GM12878 (cell line): Measurements from ENCODE around the gene NOTCH1. TPM values are rescaled to one million over a fixed set of nuclear protein-coding genes. Genes with fewer than 3 reads are reported as not detected.
A peak's percentile ranks its signal among the peaks of the same experiment; 100 is the strongest.

Source experiments
- ATAC-seq: fragments of 200-7000 bp; cut with Tn5 transposase; 3 replicates; pipeline ENCODE4 v1.9.1; 2020; ENCODE audit warnings: mild to moderate bottlenecking, moderate library complexity
- BruUV-seq: library from RNA; stranded (reverse); fragments of 400-500 nt; replicated peaks from 2 replicates; lab custom pipeline; 2021; lab: Mats Ljungman, UMichigan
- CTCF ChIA-PET: fragments of 300-600 bp; sonication (Branson Sonifier 250); formaldehyde crosslinking; extraction: SDS; loops from one replicate; lab custom pipeline; 2021; ENCODE audit warnings: inconsistent platforms; lab: Yijun Ruan, JAX
- POLR2A ChIA-PET: fragments of 350-600 bp; formaldehyde crosslinking; extraction: SDS; loops from one replicate; lab custom pipeline; 2021; ENCODE audit warnings: inconsistent platforms; lab: Charles Lee
- RAD21 ChIA-PET: fragments of 300-600 bp; sonication (Branson Sonifier 250); formaldehyde crosslinking; loops from one replicate; lab custom pipeline; 2023; ENCODE audit warnings: antibody characterized with exemption; ENCODE audit not compliant: unreplicated experiment; lab: Charles Lee
- SMC1A ChIA-PET: fragments of 300-600 bp; sonication (Branson Sonifier 250); formaldehyde crosslinking; loops from one replicate; lab custom pipeline; 2023; ENCODE audit not compliant: unreplicated experiment, uncharacterized antibody; lab: Charles Lee
- DNase-seq: peaks from one replicate; pipeline ENCODE4 v3.0.0-alpha.2; 2011; ENCODE audit warnings: low read depth, low spot score
- FAIRE-seq: peaks from 3 replicates; lab custom pipeline; 2011; peaks lifted over from hg19 to GRCh38; lab: Jason Lieb, UNC
- H2AFZ ChIP-seq: 2 replicates; pipeline ENCODE4 v1.6.0; 2011; ENCODE audit warnings: low read depth, low read length, control low read depth; ENCODE audit not compliant: control insufficient read depth
- H3K27ac ChIP-seq: 2 replicates; pipeline ENCODE4 v1.5.1; 2011; ENCODE audit warnings: control low read depth; ENCODE audit not compliant: control insufficient read depth, insufficient read depth
- H3K27me3 ChIP-seq, 2 experiments: replicated peaks in 1 of 2; 2 replicates each; pipeline versions ENCODE4 v1.6.0 to v1.6.1; 2011; ENCODE audit warnings: low read length in 1 of 2; ENCODE audit not compliant: control insufficient read depth in 2 of 2, insufficient read depth in 2 of 2
- H3K36me3 ChIP-seq, 2 experiments: 2 replicates each; pipeline ENCODE4 v1.5.1; 2011; ENCODE audit warnings: low read length in 1 of 2; ENCODE audit not compliant: control insufficient read depth in 2 of 2, insufficient read depth in 2 of 2
- H3K4me1 ChIP-seq: 2 replicates; pipeline ENCODE4 v1.6.1; 2011; ENCODE audit warnings: mild to moderate bottlenecking, low read length, moderate library complexity, mixed read lengths; ENCODE audit not compliant: control insufficient read depth, insufficient read depth
- H3K4me2 ChIP-seq: 2 replicates; pipeline ENCODE4 v1.6.0; 2011; ENCODE audit warnings: control low read depth; ENCODE audit not compliant: control insufficient read depth, insufficient read depth
- H3K4me3 ChIP-seq: fragments of 200-600 bp; sonication (generic); 2 replicates; pipeline ENCODE4 v1.5.1; 2016
- H3K79me2 ChIP-seq: 2 replicates; pipeline ENCODE4 v1.6.0; 2011; ENCODE audit warnings: low read length; ENCODE audit not compliant: control insufficient read depth, insufficient read depth
- H3K9ac ChIP-seq: 2 replicates; pipeline ENCODE4 v1.8.0; 2011; ENCODE audit warnings: low read length, control low read depth, mixed read lengths; ENCODE audit not compliant: control insufficient read depth, insufficient read depth
- H3K9me3 ChIP-seq: replicated peaks from 3 replicates; pipeline ENCODE4 v1.5.1; 2011; ENCODE audit warnings: mild to moderate bottlenecking, low read length; ENCODE audit not compliant: control insufficient read depth, insufficient read depth
- H4K20me1 ChIP-seq: 2 replicates; pipeline ENCODE4 v1.6.0; 2011; ENCODE audit not compliant: control insufficient read depth, insufficient read depth
- DPF2 ChIP-seq: fragments of 450-650 bp; IDR thresholded peaks from 2 replicates; pipeline ENCODE4 v1.6.1; 2017; ENCODE audit warnings: mild to moderate bottlenecking
- EGR1 ChIP-seq, 2 experiments: IDR thresholded peaks; 1 replicate in 1 of 2; 2 replicates in 1 of 2; pipeline ENCODE4 v1.6.1; 2011 to 2012; ENCODE audit warnings: low read depth in 2 of 2, low read length in 2 of 2, borderline replicate concordance in 1 of 2, mild to moderate bottlenecking in 1 of 2, moderate library complexity in 1 of 2
- EP300 ChIP-seq, 2 experiments: fragments of 150-350 bp in 1 of 2; IDR thresholded peaks; 2 replicates each; pipeline ENCODE4 v1.6.1; 2011 to 2012; ENCODE audit warnings: low read depth in 2 of 2, low read length in 2 of 2, borderline replicate concordance in 1 of 2, improper control_type of control experiment in 1 of 2, inconsistent platforms in 1 of 2; ENCODE audit not compliant: control insufficient read depth in 1 of 2
- HDAC6 ChIP-seq: fragments of 200-600 bp; sonication (generic); IDR thresholded peaks from one replicate; pipeline ENCODE4 v1.8.0; 2017; ENCODE audit warnings: antibody characterized with exemption; ENCODE audit not compliant: unreplicated experiment
- IKZF2 ChIP-seq, 2 experiments: fragments of 450-650 bp; IDR thresholded peaks; 2 replicates each; pipeline ENCODE4 v1.6.1; 2017; ENCODE audit warnings: mild to moderate bottlenecking in 2 of 2, moderate library complexity in 2 of 2
- KLF5 ChIP-seq: fragments of 450-650 bp; IDR thresholded peaks from 2 replicates; pipeline ENCODE4 v1.6.1; 2014; ENCODE audit warnings: mild to moderate bottlenecking; ENCODE audit not compliant: partially characterized antibody
- MTA3 ChIP-seq: IDR thresholded peaks from 2 replicates; pipeline ENCODE4 v1.6.1; 2012; ENCODE audit warnings: low read length, inconsistent platforms, borderline replicate concordance
- MYB ChIP-seq: fragments of 150-350 bp; IDR thresholded peaks from 2 replicates; pipeline ENCODE4 v1.6.1; 2014; ENCODE audit warnings: mild to moderate bottlenecking, low read depth, low read length, borderline replicate concordance
- SIN3A ChIP-seq: IDR thresholded peaks from 2 replicates; pipeline ENCODE4 v1.6.1; 2012; ENCODE audit warnings: low read depth, low read length, improper control_type of control experiment
- SP1 ChIP-seq: IDR thresholded peaks from one replicate; pipeline ENCODE4 v1.6.1; 2011; ENCODE audit warnings: low read depth, low read length
- SRF ChIP-seq, 2 experiments: IDR thresholded peaks; 2 replicates each; pipeline ENCODE4 v1.6.1; 2011; ENCODE audit warnings: low read depth in 2 of 2, low read length in 2 of 2, mild to moderate bottlenecking in 1 of 2, moderate library complexity in 1 of 2
- STAT3 ChIP-seq: IDR thresholded peaks from 2 replicates; pipeline ENCODE4 v1.6.1; 2011; ENCODE audit warnings: low read depth, low read length, improper control_type of control experiment
- SUZ12 ChIP-seq: fragments of 200-600 bp; sonication (generic); IDR thresholded peaks from one replicate; pipeline ENCODE4 v1.6.1; 2018; ENCODE audit warnings: antibody characterized with exemption, mild to moderate bottlenecking; ENCODE audit not compliant: unreplicated experiment
- TBL1XR1 ChIP-seq: IDR thresholded peaks from 2 replicates; pipeline ENCODE4 v1.6.1; 2012; ENCODE audit warnings: low read depth, low read length, improper control_type of control experiment
- TCF3 ChIP-seq: IDR thresholded peaks from 2 replicates; pipeline ENCODE4 v1.6.1; 2012; ENCODE audit warnings: low read depth, mild to moderate bottlenecking, low read length, borderline replicate concordance; ENCODE audit not compliant: insufficient read depth
- USF2 ChIP-seq: IDR thresholded peaks from 2 replicates; pipeline ENCODE4 v1.6.1; 2011; ENCODE audit warnings: low read depth, low read length, improper control_type of control experiment, borderline replicate concordance
- ZNF384 ChIP-seq: IDR thresholded peaks from 2 replicates; pipeline ENCODE4 v1.6.1; 2012; ENCODE audit warnings: low read depth, mild to moderate bottlenecking, low read length, improper control_type of control experiment, borderline replicate concordance
- ZNF592 ChIP-seq: fragments of 450-650 bp; IDR thresholded peaks from 2 replicates; pipeline ENCODE4 v1.6.1; 2017; ENCODE audit warnings: mild to moderate bottlenecking, moderate library complexity
- WGBS: methylation state at CpG from one replicate; pipeline ENCODE4 v1.1.6; 2016; ENCODE audit warnings: low lambda C conversion rate; ENCODE audit not compliant: insufficient replicate concordance, insufficient coverage; ENCODE audit errors: missing lambda C conversion rate; 5-methylcytosine and 5-hydroxymethylcytosine counted together
- in situ Hi-C: fragments of 300-500 bp; cut with MboI; formaldehyde crosslinking; loops from 9 replicates; pipeline ENCODE4 v1.14.3; 2018; ENCODE audit warnings: mixed read lengths
- intact Hi-C: fragments of 100-400 bp; cut with micrococcal nuclease; formaldehyde crosslinking; loops from one replicate; pipeline ENCODE4 v1.14.2; 2022; ENCODE audit not compliant: unreplicated experiment
- polyA plus RNA-seq, 11 experiments: library from polyadenylated mRNA; depleted of rRNA in 4 of 11; unstranded in 6 of 11; stranded (reverse) in 5 of 11; fragments of >200 nt; fragmentation: Nextera tagmentation in 4 of 11; fragmentation: Illumina TruSeq in 1 of 11; extraction: Ambion mirVana in 4 of 11; extraction: Trizol in 1 of 11; gene quantifications; 1 replicate in 1 of 11; 2 replicates in 10 of 11; pipeline versions ENCODE4 v1.2.1 to v1.2.3, GENCODE V29; 2011 to 2016; ENCODE audit warnings: inconsistent platforms in 2 of 11, missing spikeins in 2 of 11, low read depth in 1 of 11
- total RNA-seq, 4 experiments: library from RNA; depleted of rRNA in 3 of 4; stranded (reverse); fragments of >200 nt in 3 of 4; fragmentation: Illumina TruSeq in 1 of 4; extraction: Trizol in 1 of 4; gene quantifications; 2 replicates each; pipeline versions ENCODE4 v1.2.1 to v1.2.3, GENCODE V29; 2013 to 2021

The NOTCH1 gene
- total and polyA plus RNA-seq, 10 of the 15 experiments (the other 5 are each of a cell fraction or from before 2014, with no cell fraction given): 0.02 to 40.0 (median 3.7) TPM

GRCh38 chr9:136481558-136481957 lies 64.3 kb downstream of the NOTCH1 start:
- H3K9me3 ChIP-seq: no peaks in the 10 kb centered on the region
- peak overlapping the region; percentile 72 for H3K4me3 ChIP-seq
- ATAC-seq (no peak), DNase-seq (no peak), FAIRE-seq (no peak)
- intact Hi-C loops (no loop called here), in situ Hi-C loops (no loop called here)
- H2AFZ ChIP-seq: no peak overlapping the region
- no TSS peak for BruUV-seq
- no peaks in the 10 kb centered on the region; the same call in none of the 2 replicates for H4K20me1 ChIP-seq
- WGBS: 32% methylated on average over 5 of the region's 5 CpGs
- ChIA-PET POLR2A (interaction anchor here (0.7 kb wide), 1 partner anchor 11 kb away, joined by 3 read pairs; no protein-coding TSS in a partner anchor), RAD21 (no interaction called here), SMC1A (interaction anchor here (0.6 kb wide), 1 partner anchor 23 kb away, joined by 3 read pairs; no protein-coding TSS in a partner anchor), CTCF (no interaction called here)
- peak overlapping the region; percentile 71 for H3K4me2 ChIP-seq
- no peaks in the 10 kb centered on the region for H3K27me3 ChIP-seq
- peaks cover 6% of the 10 kb centered on the region; the same call in 1 of the 2 replicates for H3K4me1 ChIP-seq
- H3K36me3 ChIP-seq: peaks cover 7 to 10% of the 10 kb centered on the region in 2 experiments; a peak in 3 of 4 replicates
- peaks cover 40% of the 10 kb centered on the region for H3K79me2 ChIP-seq
- no peak overlapping the region for H3K27ac ChIP-seq
- TF ChIP-seq TBL1XR1 (no peak), SUZ12 (no peak), ZNF384 (no peak), MYB (no peak), SRF (IDR thresholded peaks at IDR 0.05; ENCODE audit: low read depth in 2 of 2, low read length in 2 of 2) (no peak), EGR1 (IDR thresholded peaks at IDR 0.05; ENCODE audit: borderline replicate concordance in 1 of 2, low read depth in 2 of 2, low read length in 2 of 2) (no peak), SP1 (no peak), SIN3A (no peak), STAT3 (no peak), KLF5 (no peak), MTA3 (no peak), ZNF592 (no peak), IKZF2 (IDR thresholded peaks at IDR 0.05) (no peak), HDAC6 (no peak), TCF3 (no peak), EP300 (IDR thresholded peaks at IDR 0.05; ENCODE audit: borderline replicate concordance in 1 of 2, control insufficient read depth in 1 of 2, low read depth in 2 of 2, low read length in 2 of 2) (no peak), USF2 (no peak), DPF2 (no peak)
- peak overlapping the region; percentile 75 for H3K9ac ChIP-seq
